ENCODE measurements around the gene WDR77.

WDR77 gene

DNA sequence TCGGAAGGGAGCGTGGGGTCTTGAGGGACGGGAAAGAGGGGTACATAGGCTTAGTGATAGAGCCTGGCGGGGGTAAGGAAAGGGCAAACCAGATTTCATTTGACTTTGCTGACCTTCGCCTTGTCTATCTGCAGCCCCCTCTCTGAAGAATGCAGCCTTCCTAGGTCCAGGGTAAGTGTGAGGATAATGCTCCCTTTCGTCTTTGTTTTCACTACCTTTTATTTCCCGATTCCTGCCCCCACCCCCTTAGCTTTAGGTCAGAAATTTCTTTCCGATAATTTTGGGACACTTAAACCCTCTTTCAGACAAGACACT, 604 bp upstream of the WDR77 start:
- DNase-seq (ENCODE audit: low read depth) = no peak
- TF ChIP-seq, protein P1, sequence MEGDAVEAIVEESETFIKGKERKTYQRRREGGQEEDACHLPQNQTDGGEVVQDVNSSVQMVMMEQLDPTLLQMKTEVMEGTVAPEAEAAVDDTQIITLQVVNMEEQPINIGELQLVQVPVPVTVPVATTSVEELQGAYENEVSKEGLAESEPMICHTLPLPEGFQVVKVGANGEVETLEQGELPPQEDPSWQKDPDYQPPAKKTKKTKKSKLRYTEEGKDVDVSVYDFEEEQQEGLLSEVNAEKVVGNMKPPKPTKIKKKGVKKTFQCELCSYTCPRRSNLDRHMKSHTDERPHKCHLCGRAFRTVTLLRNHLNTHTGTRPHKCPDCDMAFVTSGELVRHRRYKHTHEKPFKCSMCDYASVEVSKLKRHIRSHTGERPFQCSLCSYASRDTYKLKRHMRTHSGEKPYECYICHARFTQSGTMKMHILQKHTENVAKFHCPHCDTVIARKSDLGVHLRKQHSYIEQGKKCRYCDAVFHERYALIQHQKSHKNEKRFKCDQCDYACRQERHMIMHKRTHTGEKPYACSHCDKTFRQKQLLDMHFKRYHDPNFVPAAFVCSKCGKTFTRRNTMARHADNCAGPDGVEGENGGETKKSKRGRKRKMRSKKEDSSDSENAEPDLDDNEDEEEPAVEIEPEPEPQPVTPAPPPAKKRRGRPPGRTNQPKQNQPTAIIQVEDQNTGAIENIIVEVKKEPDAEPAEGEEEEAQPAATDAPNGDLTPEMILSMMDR (conservative IDR thresholded peaks at IDR 0.05; ENCODE audit: low read length) = no peak
- peak overlapping the region; percentile 96 for H3K4me3 ChIP-seq (ENCODE audit: low read length)

GRCh38 chr1:111448482-111448917, 556 bp downstream of the WDR77 start:
- peak; percentile 4 for DNase-seq (ENCODE audit: low read depth)
- peak overlapping the region; percentile 87 for H3K4me3 ChIP-seq (ENCODE audit: low read length)

DNA sequence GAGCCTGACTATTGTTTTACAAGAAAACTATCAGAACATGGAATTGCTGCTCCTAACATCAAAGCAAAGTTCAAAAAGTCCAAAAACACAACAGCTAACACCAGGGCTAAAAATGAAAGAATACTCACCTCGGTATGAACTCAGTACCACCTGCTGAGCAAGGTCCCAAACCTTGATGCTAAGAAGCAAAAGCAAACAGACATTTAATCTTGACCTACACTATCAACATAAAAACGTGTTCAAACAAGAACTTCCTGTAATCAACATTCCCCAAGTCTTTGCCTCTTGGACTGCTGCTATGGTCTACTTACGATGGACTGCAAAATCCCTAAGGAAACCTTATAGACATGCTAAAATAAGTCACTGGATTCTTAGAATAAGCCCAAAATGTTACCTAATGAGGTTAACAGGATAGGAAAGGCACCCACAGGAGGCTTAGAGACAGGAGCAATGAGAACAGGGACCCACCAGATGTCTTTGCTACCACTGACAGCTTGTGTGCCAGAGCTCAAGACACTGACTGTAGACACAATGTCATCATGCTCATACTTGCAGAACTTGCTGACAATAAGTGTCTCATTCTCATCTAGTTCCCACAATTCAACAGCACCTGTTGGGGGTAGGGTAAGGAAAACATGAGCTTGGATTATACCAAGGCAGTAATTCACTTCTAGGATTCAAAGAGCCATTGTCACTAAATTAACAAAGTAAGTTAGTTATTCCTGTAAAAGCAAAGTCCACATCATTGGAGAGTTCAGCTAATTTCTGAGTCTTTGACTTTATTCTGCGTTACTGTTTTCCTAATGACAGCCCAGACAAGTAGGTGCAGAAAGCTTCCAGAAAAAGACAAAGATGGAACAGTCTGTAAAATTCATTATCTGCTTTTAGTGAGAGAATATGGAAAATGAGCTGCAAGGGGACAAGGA, 1.8 kb downstream of the WDR77 start:
- DNase-seq (ENCODE audit: low read depth) = no peak
- peak overlapping the region; percentile 87 for H3K4me3 ChIP-seq (ENCODE audit: low read length)
- TF ChIP-seq, protein P1 (conservative IDR thresholded peaks at IDR 0.05; ENCODE audit: low read length) = no peak

More at GRCh38 chr1:111448482-111448917, 556 bp downstream of the WDR77 start:
- TF ChIP-seq, protein P1 (conservative IDR thresholded peaks at IDR 0.05; ENCODE audit: low read length) = no peak

- H3K4me3 ChIP-seq (ENCODE audit: low read length) = no peak overlapping the region
- TF ChIP-seq, protein P1 (conservative IDR thresholded peaks at IDR 0.05; ENCODE audit: low read length) = no peak
- DNase-seq (ENCODE audit: low read depth) = no peak
Measured at GRCh38 chr1:111446546-111446945, 2.5 kb downstream of the WDR77 start.

DNA sequence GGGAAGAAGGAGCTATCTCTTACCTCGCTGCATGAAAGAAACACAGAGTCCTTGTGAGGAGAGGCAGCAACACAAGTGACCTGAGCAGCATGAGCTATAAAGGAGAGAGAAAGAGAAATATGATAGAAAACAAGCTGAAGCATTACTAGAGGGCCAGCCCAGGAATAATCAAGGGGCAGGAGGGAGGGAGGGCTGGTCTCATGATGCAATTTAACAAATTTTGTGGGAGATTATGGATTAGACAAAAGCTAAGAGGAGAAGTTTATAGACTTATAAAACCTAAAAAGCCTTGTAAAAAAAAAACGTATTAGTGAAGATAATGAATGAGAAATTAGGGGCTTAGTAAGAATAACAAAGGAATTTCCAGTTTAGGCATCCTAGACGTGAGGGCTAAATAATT, 5.0 kb downstream of the WDR77 start:
- no peak for DNase-seq (ENCODE audit: low read depth)
- TF ChIP-seq, protein P1 (conservative IDR thresholded peaks at IDR 0.05; ENCODE audit: low read length) = no peak
- no peak overlapping the region for H3K4me3 ChIP-seq (ENCODE audit: low read length)

- H3K4me3 ChIP-seq (ENCODE audit: low read length) = no peak overlapping the region
- no peak for DNase-seq (ENCODE audit: low read depth)
- TF ChIP-seq, protein P1 (conservative IDR thresholded peaks at IDR 0.05; ENCODE audit: low read length) = no peak
Measured at GRCh38 chr1:111442457-111442856, 6.6 kb downstream of the WDR77 start.

GRCh38 chr1:111441573-111442192, 7.4 kb downstream of the WDR77 start:
- peak; percentile 9 for DNase-seq (ENCODE audit: low read depth)
- H3K4me3 ChIP-seq (ENCODE audit: low read length) = no peak overlapping the region
- TF ChIP-seq, protein P1 (conservative IDR thresholded peaks at IDR 0.05; ENCODE audit: low read length) = peak; percentile 43

All from AG10803 (cell line).